Measurements from ENCODE around the gene ARHGAP11A.

ARHGAP11A gene

DNA sequence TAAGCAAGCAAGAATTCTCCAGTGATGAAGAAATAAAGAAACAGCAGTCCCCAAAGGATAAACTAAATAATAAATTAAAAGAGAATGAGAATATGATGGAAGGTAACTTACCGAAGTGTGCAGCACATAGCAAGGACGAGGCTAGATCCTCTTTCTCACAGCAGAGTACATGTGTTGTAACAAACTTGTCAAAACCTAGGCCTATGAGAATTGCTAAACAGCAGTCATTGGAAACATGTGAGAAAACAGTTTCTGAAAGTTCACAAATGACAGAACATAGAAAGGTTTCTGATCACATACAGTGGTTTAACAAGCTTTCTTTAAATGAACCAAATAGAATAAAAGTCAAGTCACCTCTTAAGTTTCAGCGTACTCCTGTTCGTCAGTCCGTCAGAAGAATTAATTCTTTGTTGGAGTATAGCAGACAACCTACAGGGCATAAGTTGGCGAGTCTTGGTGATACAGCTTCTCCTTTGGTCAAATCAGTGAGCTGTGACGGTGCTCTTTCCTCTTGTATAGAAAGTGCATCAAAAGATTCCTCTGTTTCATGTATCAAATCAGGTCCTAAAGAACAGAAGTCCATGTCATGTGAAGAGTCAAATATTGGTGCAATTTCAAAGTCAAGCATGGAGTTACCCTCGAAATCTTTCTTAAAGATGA is 21.7 kb downstream of the ARHGAP11A start:
- peaks cover 7% of the 10 kb centered on the region; the same call in 1 of the 2 replicates for H3K4me1 ChIP-seq (ENCODE audit: control insufficient read depth, insufficient read depth, low read length)
- no peak overlapping the region for H3K9ac ChIP-seq (ENCODE audit: low read length)
- H3K27ac ChIP-seq (ENCODE audit: low read depth, low read length), result no peak overlapping the region
- peaks cover 65% of the 10 kb centered on the region for H3K36me3 ChIP-seq (ENCODE audit: control insufficient read depth, insufficient read depth, low read length)
- no peak overlapping the region for H3K4me3 ChIP-seq (ENCODE audit: low read depth, low read length)
- H3K9me3 ChIP-seq (ENCODE audit: control insufficient read depth, insufficient read depth, low read depth, low read length), result no peaks in the 10 kb centered on the region
- no peaks in the 10 kb centered on the region for H3K27me3 ChIP-seq (ENCODE audit: control insufficient read depth, insufficient read depth, low read length)

DNA sequence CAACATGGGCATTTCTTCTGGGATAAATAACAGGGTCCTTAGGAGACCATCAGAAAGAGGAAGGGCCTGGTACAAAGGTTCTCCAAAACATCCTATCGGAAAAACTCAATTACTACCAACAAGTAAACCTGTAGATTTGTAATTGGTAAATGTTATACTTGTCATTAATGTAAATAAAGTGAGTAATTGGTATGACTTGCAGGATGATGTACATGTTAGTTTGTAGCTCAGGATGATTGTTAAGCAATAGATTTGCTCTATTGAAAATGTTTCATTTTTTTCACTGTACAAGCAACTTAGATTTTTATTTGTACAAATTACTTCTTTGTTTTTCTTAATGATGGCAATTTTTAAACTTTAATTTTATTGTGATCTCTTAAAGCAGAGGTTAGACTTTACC is 22.4 kb downstream of the ARHGAP11A start:
- no peak overlapping the region for H3K27ac ChIP-seq (ENCODE audit: low read depth, low read length)
- no peaks in the 10 kb centered on the region for H3K9me3 ChIP-seq (ENCODE audit: control insufficient read depth, insufficient read depth, low read depth, low read length)
- no peak overlapping the region for H3K9ac ChIP-seq (ENCODE audit: low read length)
- no peaks in the 10 kb centered on the region for H3K27me3 ChIP-seq (ENCODE audit: control insufficient read depth, insufficient read depth, low read length)
- H3K36me3 ChIP-seq (ENCODE audit: control insufficient read depth, insufficient read depth, low read length), result peaks cover 65% of the 10 kb centered on the region
- no peak overlapping the region for H3K4me3 ChIP-seq (ENCODE audit: low read depth, low read length)
- H3K4me1 ChIP-seq (ENCODE audit: control insufficient read depth, insufficient read depth, low read length), result peaks cover 10% of the 10 kb centered on the region

DNA sequence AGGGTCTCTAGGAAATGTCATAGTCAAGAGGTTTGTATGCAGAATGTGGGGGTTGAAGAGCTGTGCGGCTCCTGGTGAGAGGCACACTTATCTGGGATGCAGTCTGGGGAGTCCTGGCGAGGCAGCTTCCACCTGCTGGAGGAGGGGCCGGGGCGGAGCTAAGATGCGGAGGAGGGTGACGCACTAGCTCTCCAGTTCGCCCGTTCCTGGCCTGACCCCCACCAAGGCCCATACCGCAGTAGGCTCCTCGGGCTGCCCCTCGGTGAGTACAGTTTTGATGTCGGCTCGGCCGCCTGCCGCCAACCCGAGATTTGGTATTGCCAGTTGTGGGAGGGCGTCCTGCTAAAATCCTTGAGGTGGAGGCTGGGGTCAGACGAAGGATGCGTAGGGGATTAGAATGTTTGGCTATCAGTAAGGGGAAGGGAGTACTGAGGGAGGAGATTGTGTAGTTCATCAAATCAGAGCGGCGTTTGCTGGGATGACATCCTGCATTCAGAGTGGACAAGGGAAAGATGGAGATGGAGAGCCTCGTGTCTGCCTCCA is 26.3 kb downstream of the ARHGAP11A start, which contains the start of gene SCG5:
TSS of gene SCG5 (plus strand) at position 194 of the 543 bp plus-strand sequence. CDS start 1,883 bp downstream, outside the sequence.
- Histone ChIP-seq H3K27me3 (ENCODE audit: control insufficient read depth, insufficient read depth, low read length) (no peaks in the 10 kb centered on the region), H3K9me3 (ENCODE audit: control insufficient read depth, insufficient read depth, low read depth, low read length) (no peaks in the 10 kb centered on the region), H3K4me1 (ENCODE audit: control insufficient read depth, insufficient read depth, low read length) (peaks cover 19% of the 10 kb centered on the region), H3K4me3 (ENCODE audit: low read depth, low read length) (peak within 1 kb of the TSS; percentile 76), H3K27ac (ENCODE audit: low read depth, low read length) (peak within 1 kb of the TSS; percentile 46; the same call in 1 of the 2 replicates), H3K36me3 (ENCODE audit: control insufficient read depth, insufficient read depth, low read length) (peaks cover 26% of the 10 kb centered on the region), H3K9ac (ENCODE audit: low read length) (peak within 1 kb of the TSS; percentile 69)

DNA sequence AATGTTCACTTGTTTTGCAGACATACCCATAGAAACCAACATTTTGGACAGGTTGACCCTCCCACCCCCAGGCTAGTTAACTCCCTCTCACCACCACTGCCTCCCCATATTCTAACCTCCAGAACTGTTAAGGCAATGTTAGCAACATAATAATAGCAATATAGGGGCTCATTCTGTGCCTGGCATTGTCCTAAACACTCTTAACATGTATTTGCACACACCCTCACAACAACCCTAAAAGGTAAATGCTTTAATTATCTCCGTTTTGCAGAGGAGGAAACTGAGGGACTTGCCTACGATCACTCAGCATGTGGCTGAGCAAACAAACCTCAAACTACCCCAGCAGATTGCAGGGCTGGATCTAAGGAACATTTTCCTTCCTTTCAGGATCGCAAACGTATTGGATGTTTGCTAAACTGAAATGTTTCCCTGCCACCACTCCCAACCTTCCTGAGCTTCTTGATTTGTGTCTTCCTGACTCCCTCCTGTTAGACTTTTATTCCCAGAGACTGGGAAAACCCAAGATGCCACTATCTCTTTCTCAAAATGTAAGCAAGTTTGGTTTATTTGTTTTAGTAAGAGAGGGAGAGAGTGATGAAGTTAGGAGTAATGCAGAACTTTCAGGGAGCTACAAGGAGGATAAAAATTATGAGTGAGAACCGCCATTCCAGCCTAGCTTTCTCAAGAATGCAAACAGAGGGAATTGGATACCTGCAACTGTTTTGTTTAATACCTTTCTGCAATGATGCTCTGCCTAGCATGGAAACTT is 27.5 kb downstream of the ARHGAP11A start:
- Histone ChIP-seq H3K27me3 (ENCODE audit: control insufficient read depth, insufficient read depth, low read length) (no peaks in the 10 kb centered on the region), H3K36me3 (ENCODE audit: control insufficient read depth, insufficient read depth, low read length) (peaks cover 14% of the 10 kb centered on the region), H3K9me3 (ENCODE audit: control insufficient read depth, insufficient read depth, low read depth, low read length) (no peaks in the 10 kb centered on the region), H3K4me1 (ENCODE audit: control insufficient read depth, insufficient read depth, low read length) (peaks cover 19% of the 10 kb centered on the region), H3K27ac (ENCODE audit: low read depth, low read length) (no peak overlapping the region), H3K9ac (ENCODE audit: low read length) (no peak overlapping the region), H3K4me3 (ENCODE audit: low read depth, low read length) (no peak overlapping the region)

DNA sequence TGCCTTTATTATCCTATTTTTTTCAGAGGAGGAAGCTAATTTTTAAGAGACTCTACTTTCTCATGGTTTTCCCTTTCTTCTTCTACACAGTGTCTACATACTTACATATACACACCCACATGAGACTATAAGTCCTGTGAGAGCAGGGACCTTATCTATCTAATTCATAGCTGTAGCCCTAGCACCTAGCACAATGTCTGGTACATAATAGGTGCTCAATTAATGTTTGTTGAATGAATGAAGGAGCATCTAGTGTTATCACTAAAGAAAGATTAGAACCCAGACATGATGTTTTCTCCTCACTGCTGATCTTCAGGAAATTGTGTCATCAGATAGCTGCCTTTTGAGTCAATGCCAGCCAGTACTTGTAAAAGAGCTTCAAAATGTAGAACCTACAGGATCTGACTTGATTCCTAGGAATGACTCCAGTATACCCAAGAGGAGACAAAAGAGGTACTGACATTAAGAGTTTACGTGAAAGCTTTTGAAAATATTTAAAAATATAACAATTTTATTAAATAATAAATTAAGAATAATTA is 28.7 kb downstream of the ARHGAP11A start:
- H3K9ac ChIP-seq (ENCODE audit: low read length), result no peak overlapping the region
- H3K4me1 ChIP-seq (ENCODE audit: control insufficient read depth, insufficient read depth, low read length), result peaks cover 19% of the 10 kb centered on the region
- no peak overlapping the region for H3K27ac ChIP-seq (ENCODE audit: low read depth, low read length)
- no peaks in the 10 kb centered on the region for H3K9me3 ChIP-seq (ENCODE audit: control insufficient read depth, insufficient read depth, low read depth, low read length)
- peaks cover 9% of the 10 kb centered on the region for H3K36me3 ChIP-seq (ENCODE audit: control insufficient read depth, insufficient read depth, low read length)
- H3K4me3 ChIP-seq (ENCODE audit: low read depth, low read length), result no peak overlapping the region
- no peaks in the 10 kb centered on the region for H3K27me3 ChIP-seq (ENCODE audit: control insufficient read depth, insufficient read depth, low read length)

DNA sequence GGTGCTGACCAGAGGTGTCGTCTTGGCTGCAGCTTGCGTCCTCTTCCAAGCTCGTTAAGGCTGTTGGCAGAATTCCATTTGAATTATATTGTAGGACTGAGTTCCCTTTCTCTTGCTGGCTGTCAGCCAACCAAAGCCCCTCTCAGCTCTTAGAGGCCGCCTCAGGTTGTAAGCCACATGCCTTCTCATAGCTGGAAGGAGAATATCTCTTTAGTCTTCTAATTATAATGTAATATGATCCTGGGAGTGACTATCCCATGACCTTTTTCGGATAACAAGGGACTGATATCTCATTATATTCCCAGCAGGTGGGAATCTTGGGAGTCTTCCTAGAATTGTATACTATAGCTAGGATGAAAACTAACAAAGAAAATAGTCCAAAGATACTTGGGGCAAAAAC is 31.0 kb downstream of the ARHGAP11A start:
- H3K27me3 ChIP-seq (ENCODE audit: control insufficient read depth, insufficient read depth, low read length), result no peaks in the 10 kb centered on the region
- H3K4me1 ChIP-seq (ENCODE audit: control insufficient read depth, insufficient read depth, low read length), result peaks cover 17% of the 10 kb centered on the region
- H3K9me3 ChIP-seq (ENCODE audit: control insufficient read depth, insufficient read depth, low read depth, low read length), result no peaks in the 10 kb centered on the region
- no peaks in the 10 kb centered on the region for H3K36me3 ChIP-seq (ENCODE audit: control insufficient read depth, insufficient read depth, low read length)
- H3K27ac ChIP-seq (ENCODE audit: low read depth, low read length), result no peak overlapping the region
- H3K9ac ChIP-seq (ENCODE audit: low read length), result no peak overlapping the region
- no peak overlapping the region for H3K4me3 ChIP-seq (ENCODE audit: low read depth, low read length)

DNA sequence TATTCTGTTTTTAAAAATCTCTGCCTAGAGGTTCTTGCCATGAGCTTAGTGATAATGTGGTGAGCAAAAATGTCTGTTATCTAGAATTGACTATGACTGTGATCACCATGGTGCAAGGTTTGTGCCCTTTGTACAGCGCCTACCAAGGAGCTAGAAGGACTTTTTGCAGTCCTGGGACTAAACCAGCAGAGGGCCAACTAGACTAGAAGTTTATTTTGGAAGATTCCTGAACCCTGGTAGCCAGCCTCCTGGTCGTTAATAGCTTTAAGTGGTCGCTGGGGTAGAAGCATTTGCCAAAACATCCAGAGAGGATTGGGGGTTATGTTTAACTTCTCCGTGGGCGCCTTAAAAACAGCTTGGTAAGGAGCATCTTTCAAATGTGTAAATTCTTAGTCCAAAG is 34.0 kb downstream of the ARHGAP11A start:
- Histone ChIP-seq H3K4me1 (ENCODE audit: control insufficient read depth, insufficient read depth, low read length) (peaks cover 17% of the 10 kb centered on the region), H3K4me3 (ENCODE audit: low read depth, low read length) (no peak overlapping the region), H3K36me3 (ENCODE audit: control insufficient read depth, insufficient read depth, low read length) (no peaks in the 10 kb centered on the region), H3K27me3 (ENCODE audit: control insufficient read depth, insufficient read depth, low read length) (no peaks in the 10 kb centered on the region), H3K9me3 (ENCODE audit: control insufficient read depth, insufficient read depth, low read depth, low read length) (no peaks in the 10 kb centered on the region), H3K9ac (ENCODE audit: low read length) (no peak overlapping the region), H3K27ac (ENCODE audit: low read depth, low read length) (no peak overlapping the region)

DNA sequence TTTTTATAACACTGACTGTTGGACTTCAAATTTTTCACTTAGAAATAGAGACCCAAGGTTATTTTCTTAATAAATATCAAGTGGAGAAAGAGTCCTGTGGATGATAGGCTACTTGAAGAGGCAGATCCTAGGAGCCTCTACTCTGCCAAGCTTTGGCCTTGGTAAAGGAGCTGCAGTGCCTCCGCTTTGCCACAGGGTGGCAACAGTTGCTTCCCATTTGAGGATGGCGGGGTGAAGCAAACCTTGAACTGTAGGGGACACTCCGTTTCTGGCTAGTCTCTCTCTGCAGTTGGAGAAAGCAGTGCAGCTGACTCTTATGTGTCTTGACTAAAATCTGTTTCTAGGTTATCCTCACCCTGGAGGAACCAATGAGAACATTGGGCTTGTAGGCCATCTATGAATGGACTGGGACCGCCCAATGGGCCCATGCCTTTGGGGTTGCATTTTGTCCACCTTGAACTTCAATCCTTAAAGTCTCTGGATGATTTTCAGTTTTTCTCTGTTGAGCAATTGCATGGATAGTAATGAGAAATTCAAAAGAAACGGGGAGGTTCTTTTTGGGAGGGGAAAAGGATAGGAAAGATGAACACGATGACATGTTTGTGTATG is 36.0 kb downstream of the ARHGAP11A start:
- Histone ChIP-seq H3K4me1 (ENCODE audit: control insufficient read depth, insufficient read depth, low read length) (peaks cover 20% of the 10 kb centered on the region), H3K4me3 (ENCODE audit: low read depth, low read length) (no peak overlapping the region)

DNA sequence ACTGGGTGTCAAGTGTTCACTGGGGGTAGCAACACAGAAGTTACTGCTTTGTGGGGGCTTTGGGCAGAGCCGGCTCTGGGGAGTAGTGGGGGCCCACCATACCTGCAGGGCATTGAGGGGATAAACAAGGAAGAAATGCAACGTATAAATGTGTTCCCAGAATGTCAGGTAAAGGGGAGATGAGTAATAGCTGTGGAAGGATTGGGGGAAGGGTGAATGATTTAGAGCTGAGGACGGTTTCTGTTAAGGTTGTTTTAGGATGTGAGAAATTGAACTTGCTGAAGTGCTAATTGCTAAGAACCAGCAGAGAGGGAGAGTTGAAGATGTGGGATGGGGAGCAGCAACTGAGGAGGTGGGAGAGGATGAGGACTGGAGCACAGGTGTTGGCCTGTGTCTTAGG is 36.9 kb downstream of the ARHGAP11A start:
- H3K9ac ChIP-seq (ENCODE audit: low read length), result no peak overlapping the region
- no peak overlapping the region for H3K4me3 ChIP-seq (ENCODE audit: low read depth, low read length)
- H3K27me3 ChIP-seq (ENCODE audit: control insufficient read depth, insufficient read depth, low read length), result no peaks in the 10 kb centered on the region
- no peaks in the 10 kb centered on the region for H3K9me3 ChIP-seq (ENCODE audit: control insufficient read depth, insufficient read depth, low read depth, low read length)
- no peak overlapping the region for H3K27ac ChIP-seq (ENCODE audit: low read depth, low read length)
- H3K4me1 ChIP-seq (ENCODE audit: control insufficient read depth, insufficient read depth, low read length), result peaks cover 20% of the 10 kb centered on the region
- no peaks in the 10 kb centered on the region for H3K36me3 ChIP-seq (ENCODE audit: control insufficient read depth, insufficient read depth, low read length)

More for the DNA sequence above, 36.0 kb downstream of the ARHGAP11A start:
- H3K36me3 ChIP-seq (ENCODE audit: control insufficient read depth, insufficient read depth, low read length), result no peaks in the 10 kb centered on the region
- no peak overlapping the region for H3K9ac ChIP-seq (ENCODE audit: low read length)
- H3K27me3 ChIP-seq (ENCODE audit: control insufficient read depth, insufficient read depth, low read length), result no peaks in the 10 kb centered on the region
- no peak overlapping the region for H3K27ac ChIP-seq (ENCODE audit: low read depth, low read length)
- no peaks in the 10 kb centered on the region for H3K9me3 ChIP-seq (ENCODE audit: control insufficient read depth, insufficient read depth, low read depth, low read length)

DNA sequence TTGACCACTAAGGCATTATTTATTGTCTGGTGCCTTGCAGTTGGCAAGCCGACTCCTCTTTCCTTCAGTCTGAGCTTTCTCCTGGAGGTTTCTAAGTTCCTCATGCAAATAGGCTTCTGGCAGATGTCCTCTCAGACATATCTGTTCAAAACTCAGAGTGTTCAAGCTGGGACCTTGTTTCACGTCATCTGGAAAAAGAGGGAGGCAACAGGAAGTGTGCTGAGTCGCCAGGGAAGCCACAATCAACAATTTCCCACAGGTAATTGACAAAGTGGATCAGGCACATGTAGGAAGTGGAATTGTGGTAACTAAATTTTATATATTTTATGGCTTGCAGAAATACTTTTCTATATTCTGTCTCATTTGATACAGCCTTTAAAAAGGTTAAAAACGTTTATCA is 40.8 kb downstream of the ARHGAP11A start:
- Histone ChIP-seq H3K27ac (ENCODE audit: low read depth, low read length) (no peak overlapping the region), H3K27me3 (ENCODE audit: control insufficient read depth, insufficient read depth, low read length) (no peaks in the 10 kb centered on the region), H3K4me3 (ENCODE audit: low read depth, low read length) (no peak overlapping the region), H3K36me3 (ENCODE audit: control insufficient read depth, insufficient read depth, low read length) (no peaks in the 10 kb centered on the region), H3K9ac (ENCODE audit: low read length) (no peak overlapping the region), H3K4me1 (ENCODE audit: control insufficient read depth, insufficient read depth, low read length) (peaks cover 20% of the 10 kb centered on the region), H3K9me3 (ENCODE audit: control insufficient read depth, insufficient read depth, low read depth, low read length) (no peaks in the 10 kb centered on the region)

Measured in HUES6 (cell line).